ENCODE measurements around the gene ANO2. TPM values are rescaled to one million over a fixed set of nuclear protein-coding genes. Genes with fewer than 3 reads are reported as not detected.

ANO2 gene
- total RNA-seq, 1 donor from 2014 or later, result 0.13 TPM

- ATAC-seq, result peak; percentile 46
These were observed 20.1 kb upstream of the ANO2 start for GRCh38 chr12:5964913-5965900.

GRCh38 chr12:5963515-5963914 is 18.5 kb upstream of the ANO2 start:
- DNase-seq (ENCODE audit: low spot score) (no peak), ATAC-seq (peak; percentile 68)

More at GRCh38 chr12:5964913-5965900, 20.1 kb upstream of the ANO2 start:
- DNase-seq (ENCODE audit: low spot score), result no peak

- DNase-seq (ENCODE audit: low spot score), result no peak
These were observed 15.7 kb upstream of the ANO2 start for GRCh38 chr12:5960783-5961182.

GRCh38 chr12:5956987-5957386 is 11.9 kb upstream of the ANO2 start:
- DNase-seq (ENCODE audit: low spot score) (no peak), ATAC-seq (no peak)

More at GRCh38 chr12:5960783-5961182, 15.7 kb upstream of the ANO2 start:
- ATAC-seq, result no peak

- DNase-seq (ENCODE audit: low spot score) (no peak), ATAC-seq (no peak)
These were observed 9.6 kb upstream of the ANO2 start for GRCh38 chr12:5954661-5955060.

- ATAC-seq (no peak), DNase-seq (ENCODE audit: low spot score) (no peak)
These were observed 9.0 kb upstream of the ANO2 start for GRCh38 chr12:5953835-5954586.

GRCh38 chr12:5952031-5952430 is 7.0 kb upstream of the ANO2 start:
- DNase-seq (ENCODE audit: low spot score) (no peak), ATAC-seq (no peak)

- DNase-seq (ENCODE audit: low spot score) (no peak), ATAC-seq (no peak)
These were observed 3.6 kb upstream of the ANO2 start for GRCh38 chr12:5948696-5949095.

GRCh38 chr12:5947006-5947405 is 1.9 kb upstream of the ANO2 start:
- ATAC-seq (no peak), DNase-seq (ENCODE audit: low spot score) (no peak)

- no peak for ATAC-seq
- no peak for DNase-seq (ENCODE audit: low spot score)
These were observed 1.3 kb upstream of the ANO2 start for GRCh38 chr12:5946388-5946787.

- no peak for ATAC-seq
- no peak for DNase-seq (ENCODE audit: low spot score)
These were observed 380 bp downstream of the ANO2 start for GRCh38 chr12:5944688-5945070.

GRCh38 chr12:5944053-5944452 is 1.0 kb downstream of the ANO2 start:
- DNase-seq (ENCODE audit: low spot score) (no peak), ATAC-seq (no peak)

GRCh38 chr12:5941907-5942306 is 3.2 kb downstream of the ANO2 start:
- no peak for DNase-seq (ENCODE audit: low spot score)

GRCh38 chr12:5927732-5928516 is 17.1 kb downstream of the ANO2 start:
- ATAC-seq (no peak), DNase-seq (ENCODE audit: low spot score) (no peak)

More at GRCh38 chr12:5941907-5942306, 3.2 kb downstream of the ANO2 start:
- ATAC-seq, result no peak

- ATAC-seq (no peak), DNase-seq (ENCODE audit: low spot score) (no peak)
These were observed 19.4 kb downstream of the ANO2 start for GRCh38 chr12:5925646-5926045.

GRCh38 chr12:5924342-5924741 is 20.7 kb downstream of the ANO2 start:
- DNase-seq (ENCODE audit: low spot score), result no peak
- no peak for ATAC-seq

- DNase-seq (ENCODE audit: low spot score), result no peak
- ATAC-seq, result no peak
These were observed 21.3 kb downstream of the ANO2 start for GRCh38 chr12:5923751-5924150.

GRCh38 chr12:5923043-5923605 is 21.9 kb downstream of the ANO2 start:
- DNase-seq (ENCODE audit: low spot score), result no peak
- no peak for ATAC-seq

GRCh38 chr12:5921966-5922899 is 22.8 kb downstream of the ANO2 start:
- ATAC-seq (no peak), DNase-seq (ENCODE audit: low spot score) (no peak)

All from left lobe of liver (tissue), 2 donors.